B cell (primary cell): ENCODE data around the gene LRIG1.

ENCODE experiments used
- EZH2 ChIP-seq: IDR thresholded peaks from 2 replicates; pipeline ENCODE4 v1.6.1; 2012; ENCODE audit warnings: borderline replicate concordance, low read depth, mild to moderate bottlenecking, moderate library complexity, low read length; ENCODE audit not compliant: insufficient read depth, poor library complexity, severe bottlenecking
- TF ChIP-seq, protein P1 (sequence below): fragments of 200-600 bp; IDR thresholded peaks from one replicate; pipeline ENCODE4 v1.8.0; 2022; ENCODE audit warnings: antibody characterized with exemption, mild to moderate bottlenecking

DNA sequence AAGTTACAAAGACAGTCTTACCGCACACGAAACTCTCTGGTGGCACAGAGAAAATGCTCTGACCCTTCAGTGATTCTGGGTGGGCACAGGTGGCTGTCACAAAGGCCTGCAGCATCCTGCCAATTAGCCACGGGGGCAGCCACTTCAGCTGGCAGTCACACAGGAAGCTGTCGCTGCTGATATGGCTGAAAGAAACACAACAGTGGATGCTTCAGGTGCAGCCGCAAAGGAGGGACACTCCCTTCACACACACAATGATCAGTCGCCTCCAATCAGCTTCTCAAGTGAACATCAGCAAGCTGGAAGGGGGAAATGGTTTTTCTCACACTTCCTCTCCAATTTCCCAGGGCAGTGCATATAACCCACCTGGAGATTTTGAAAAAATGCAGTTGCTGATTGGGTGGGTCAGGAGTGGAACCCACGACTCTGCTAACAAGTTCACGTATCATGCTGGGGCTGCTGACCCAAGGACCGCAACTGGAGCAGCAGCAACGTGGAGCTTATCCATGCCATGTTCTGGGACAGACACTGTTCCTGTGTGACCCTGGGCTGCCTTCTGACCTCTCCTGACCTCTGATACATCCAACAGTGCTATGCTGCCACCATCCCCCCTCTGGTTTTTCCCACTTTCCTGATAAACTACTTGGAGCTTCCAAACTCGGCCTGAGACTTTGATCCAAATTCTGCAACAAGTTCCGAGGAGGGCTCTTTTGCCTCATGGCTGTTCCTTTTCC, 106.6 kb downstream of the LRIG1 start:
- TF ChIP-seq EZH2: no peak
- TF ChIP-seq, protein P1, sequence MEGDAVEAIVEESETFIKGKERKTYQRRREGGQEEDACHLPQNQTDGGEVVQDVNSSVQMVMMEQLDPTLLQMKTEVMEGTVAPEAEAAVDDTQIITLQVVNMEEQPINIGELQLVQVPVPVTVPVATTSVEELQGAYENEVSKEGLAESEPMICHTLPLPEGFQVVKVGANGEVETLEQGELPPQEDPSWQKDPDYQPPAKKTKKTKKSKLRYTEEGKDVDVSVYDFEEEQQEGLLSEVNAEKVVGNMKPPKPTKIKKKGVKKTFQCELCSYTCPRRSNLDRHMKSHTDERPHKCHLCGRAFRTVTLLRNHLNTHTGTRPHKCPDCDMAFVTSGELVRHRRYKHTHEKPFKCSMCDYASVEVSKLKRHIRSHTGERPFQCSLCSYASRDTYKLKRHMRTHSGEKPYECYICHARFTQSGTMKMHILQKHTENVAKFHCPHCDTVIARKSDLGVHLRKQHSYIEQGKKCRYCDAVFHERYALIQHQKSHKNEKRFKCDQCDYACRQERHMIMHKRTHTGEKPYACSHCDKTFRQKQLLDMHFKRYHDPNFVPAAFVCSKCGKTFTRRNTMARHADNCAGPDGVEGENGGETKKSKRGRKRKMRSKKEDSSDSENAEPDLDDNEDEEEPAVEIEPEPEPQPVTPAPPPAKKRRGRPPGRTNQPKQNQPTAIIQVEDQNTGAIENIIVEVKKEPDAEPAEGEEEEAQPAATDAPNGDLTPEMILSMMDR: no peak
